ENCODE data around the gene DPPA5.
"Not testable (repeated sequence)": the region's sequence is repeated elsewhere in the genome, so short reads cannot be mapped to it uniquely, and the experiment has no call there.

Gene DPPA5

DNA sequence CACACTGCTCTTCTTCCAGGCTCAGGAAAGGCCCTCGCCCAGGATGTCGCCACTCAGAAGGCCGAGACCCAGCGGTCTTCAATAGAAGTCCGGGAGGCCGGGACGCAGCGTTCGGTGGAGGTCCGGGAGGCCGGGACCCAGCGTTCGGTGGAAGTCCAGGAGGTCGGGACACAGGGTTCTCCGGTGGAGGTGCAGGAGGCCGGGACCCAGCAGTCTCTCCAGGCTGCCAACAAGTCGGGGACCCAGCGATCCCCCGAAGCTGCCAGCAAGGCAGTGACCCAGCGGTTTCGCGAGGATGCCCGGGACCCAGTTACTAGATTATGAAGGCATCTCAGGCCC is 9.4 kb upstream of the DPPA5 start:
- no peak for DNase-seq

DNA sequence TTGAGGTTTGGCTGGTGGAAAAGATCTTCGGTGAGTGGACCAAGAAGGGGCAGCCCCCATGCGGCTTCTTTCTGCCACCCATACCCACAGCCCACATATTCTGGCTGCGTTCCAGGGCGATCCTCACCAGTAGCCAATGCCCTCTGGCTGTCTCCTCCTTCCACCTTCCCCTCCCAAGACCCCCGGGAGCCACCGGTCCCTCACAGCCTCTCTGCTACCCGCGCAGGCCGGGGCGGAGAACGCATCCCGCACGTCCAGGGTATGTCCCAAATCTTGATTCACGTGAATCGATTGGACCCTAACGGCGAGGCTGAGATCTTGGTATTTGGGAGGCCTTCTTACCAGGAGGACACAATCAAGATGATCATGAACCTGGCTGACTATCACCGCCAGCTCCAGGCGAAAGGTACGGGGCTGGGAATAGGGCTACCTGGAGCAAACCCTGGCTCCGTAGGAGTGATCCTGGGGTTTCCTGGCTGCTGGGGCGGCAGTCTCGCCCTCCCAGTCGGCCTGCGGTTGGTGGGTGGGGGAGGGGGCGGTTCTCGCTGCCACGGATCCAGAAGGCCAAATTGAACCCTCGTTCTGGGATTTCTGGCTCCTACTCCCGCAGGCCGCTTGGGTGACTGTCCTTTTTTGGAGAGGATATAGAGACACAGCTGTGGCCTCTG is 8.9 kb upstream of the DPPA5 start:
- DNase-seq, result no peak

DNA sequence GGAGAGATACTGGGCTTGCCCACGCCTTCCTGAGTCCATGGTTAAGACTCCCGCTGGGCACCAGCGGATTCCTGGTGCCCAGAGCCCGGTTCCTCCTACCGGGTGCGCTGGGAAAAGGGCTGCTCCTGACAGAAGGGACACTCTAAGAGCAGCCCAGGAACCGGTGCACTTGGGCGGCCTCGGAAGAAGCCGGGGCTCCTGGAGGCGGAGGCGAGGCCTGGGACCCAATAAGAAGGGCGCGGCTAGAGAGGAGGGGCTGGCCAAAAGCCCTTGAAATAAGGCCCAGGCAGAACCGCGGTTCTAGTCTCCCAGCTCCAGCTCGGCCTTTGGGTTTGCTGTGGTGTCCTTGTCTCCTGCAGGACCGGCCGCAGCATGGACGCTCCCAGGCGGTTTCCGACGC is 8.3 kb upstream of the DPPA5 start, which contains the start of gene KHDC3L:
KHDC3L (plus strand) TSS at position 301 of the 400 bp plus-strand sequence; CDS start at position 373, 72 bp downstream.
- DNase-seq, result no peak

DNA sequence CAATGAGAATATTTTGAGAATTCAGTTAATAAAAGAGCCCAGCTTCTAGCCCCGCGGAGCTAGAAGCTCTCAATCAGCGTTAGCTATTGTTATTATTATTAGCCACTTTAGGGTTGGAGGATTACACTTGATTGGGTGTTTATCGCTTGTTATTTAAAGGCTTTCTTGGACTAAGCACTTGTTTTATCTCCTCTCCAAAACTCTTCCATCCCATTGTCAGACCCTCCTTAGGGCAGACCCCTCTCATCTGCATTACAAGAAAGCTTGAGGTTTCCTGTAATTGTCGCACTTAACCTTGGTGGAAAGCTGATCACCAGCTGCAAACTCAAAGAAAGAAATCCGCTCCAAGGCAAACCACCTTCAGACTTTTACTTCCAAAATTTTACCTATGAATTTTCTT is 4.8 kb downstream of the DPPA5 start:
- DNase-seq, result no peak

DNA sequence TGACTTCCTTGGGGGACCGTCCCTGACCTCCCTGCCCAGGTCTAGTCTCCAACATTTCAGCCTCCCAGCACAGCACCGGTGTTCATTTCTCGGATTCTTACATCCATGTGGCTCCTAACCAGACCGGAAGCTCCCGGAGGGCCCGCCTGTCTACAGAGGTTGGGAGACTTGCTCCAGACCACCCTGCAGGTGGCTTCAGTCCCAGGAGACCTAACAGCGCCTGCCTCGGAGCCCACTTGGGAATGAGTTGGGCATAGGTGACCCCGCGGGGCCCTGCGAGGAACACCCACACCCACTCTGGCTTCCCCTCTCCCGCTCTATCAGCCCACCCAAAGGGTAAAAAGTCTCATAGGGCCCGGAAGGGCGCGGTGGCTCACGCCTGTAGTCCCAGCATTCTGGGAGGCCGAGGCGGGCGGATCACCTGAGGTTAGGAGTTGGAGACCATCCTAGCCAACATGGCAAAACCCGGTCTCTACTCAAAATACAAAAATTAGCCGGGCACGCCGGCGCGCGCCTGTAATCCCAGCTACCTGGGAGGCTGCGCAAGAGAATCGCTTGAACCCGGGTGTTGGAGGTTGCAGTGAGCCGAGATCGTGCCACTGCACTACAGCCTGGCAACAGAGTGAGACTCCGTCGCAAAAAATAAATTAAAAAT is 5.4 kb downstream of the DPPA5 start:
- no peak for DNase-seq

DNA sequence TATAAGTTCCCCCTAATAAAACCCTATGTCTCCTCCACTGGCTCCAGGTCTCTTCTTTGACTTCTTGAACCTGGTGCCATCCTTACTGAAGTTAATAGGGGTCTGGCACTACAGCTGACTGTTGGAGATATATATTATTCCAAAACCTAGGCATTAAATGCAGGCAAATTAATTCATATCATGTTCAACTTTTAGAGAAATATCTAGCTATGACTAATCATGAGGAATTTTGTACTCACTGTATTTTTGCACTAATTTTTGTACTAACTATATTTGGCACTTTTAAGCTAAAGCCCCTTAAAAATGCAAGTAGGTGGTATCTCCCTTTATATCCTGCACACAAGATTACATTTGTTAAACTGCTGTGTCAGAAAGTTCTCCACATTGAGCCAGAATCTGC is 10.9 kb downstream of the DPPA5 start:
- DNase-seq, result no peak

DNA sequence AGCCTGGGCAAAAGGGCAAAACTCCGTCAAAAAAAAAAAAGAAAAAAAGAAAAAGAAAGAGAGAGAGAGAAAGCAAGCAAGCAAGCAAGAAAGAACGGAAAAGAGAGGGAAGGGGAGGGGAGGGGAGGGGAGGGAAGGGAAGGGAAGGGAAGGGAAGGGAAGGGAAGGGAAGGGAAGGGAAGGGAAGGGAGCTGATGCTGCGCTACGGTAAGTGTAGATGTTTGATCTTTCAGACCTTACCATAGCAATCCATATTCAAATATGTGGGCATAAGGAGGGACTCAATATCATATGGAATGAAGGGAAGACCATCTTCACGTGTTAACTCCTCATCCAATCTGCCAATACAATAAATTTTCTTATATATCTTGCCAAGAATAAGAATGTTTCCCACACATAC is 11.9 kb downstream of the DPPA5 start:
- DNase-seq, result no peak

DNA sequence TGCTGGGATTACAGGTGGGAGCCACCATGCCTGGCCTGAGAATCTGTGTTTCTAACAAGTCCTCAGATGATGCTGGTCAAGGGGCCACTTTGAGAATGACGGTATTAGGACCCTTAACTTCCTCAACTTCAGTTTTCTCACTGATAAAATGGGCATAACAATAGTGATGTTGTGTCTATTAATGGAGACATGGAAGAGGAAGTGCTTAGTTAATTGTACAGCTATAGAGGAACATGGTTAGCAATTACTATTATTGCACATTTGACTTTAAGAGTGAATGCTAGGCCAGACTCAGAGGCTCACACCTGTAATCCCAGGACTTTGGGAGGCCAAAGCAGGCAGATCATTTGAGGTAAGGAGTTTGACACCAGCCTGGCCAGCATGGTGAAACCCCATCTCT is 12.7 kb downstream of the DPPA5 start:
- DNase-seq, result no peak

DNA sequence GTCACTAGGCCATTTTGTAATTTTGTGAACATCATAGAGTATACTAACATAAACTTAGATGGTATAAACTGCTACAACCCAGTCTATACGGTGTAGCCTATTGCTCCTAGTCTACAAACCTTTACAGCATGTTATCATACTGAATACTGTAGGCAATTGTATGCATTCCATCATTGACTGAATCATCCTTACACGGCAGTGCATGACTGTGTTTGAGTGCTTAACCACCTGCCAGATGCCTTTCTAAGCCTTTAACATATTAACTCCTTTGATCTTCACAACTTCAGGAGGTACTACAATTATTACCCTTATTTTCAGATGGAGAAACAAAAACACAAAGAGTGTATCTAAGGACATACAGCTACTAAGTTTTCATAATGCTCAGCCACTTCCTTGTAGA is 14.0 kb downstream of the DPPA5 start:
- no peak for DNase-seq

DNA sequence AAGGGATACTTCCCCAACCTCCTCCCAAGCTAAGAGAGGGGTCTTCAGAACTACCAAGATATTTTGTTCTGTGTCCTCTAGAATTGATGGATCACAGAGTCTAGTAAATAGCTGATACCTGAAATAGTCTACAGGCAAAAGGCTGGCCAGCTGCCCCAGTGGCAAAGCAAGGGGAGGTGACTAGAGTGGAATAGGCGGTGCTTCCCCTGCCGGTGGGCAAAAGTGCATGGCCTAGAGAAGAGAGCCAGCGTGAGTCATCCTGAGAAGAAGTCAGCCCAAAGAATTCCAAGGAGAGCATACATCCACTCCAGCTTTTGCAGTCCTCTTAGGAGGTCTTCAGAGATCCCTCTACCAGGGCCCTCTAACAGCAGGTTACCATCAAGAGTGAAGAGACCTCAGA is 14.7 kb downstream of the DPPA5 start:
- DNase-seq, result no peak

DNA sequence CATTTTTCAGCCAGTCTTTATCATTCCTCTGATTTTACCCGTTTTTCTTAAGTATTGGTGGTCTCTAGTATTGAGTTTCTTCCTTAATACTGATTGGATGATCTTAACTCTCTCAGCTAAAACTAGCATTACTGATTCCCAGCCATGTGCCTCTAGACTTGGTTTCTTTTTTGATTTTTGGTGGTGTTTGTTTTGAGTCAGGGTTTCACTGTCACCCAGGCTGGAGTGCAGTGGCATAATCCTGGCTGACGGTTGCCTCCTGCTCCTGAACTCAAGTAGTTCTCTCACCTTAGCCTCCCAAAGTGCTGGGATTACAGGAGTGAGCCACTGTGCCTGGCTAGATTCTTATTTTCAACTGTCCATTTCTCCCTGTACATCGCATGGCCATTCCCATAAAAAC is 24.9 kb downstream of the DPPA5 start:
- DNase-seq, result no peak

DNA sequence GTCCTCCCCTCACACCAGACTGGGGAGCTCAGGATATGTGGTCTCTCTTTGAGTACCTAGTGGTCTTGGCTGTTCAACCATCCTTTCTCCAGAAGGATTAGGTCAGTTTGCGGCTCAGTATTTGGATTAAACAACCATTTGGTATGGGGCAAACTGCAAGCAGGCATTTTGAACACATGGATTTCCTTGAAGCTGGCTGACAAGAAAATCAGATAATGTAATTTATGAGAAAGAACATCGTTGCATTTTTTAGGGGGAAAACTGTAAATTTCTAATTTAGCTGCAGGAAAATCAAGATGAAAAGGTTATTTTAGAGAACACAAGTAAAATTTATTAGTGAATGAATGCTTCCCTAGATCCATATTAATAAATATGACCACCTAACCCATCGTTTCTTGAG is 25.3 kb downstream of the DPPA5 start:
- no peak for DNase-seq

DNA sequence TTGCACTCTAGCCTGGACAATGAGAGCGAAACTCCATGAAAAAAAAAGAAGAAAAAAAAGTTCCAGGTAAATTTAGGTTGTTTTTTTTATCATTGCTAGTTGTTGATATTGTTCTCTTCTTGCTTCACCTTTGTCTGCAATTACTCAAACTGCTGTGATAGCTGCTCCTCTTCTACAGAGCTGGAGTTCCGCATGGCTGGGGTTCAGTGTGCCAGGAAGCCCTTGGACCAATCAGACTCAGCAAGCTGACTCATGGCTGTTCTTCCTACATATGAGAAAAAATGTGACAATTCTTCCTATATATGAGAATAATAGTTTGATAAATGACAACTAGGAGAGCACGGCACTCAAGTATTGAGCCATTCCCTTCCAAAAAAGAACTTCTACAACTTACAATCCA is 28.4 kb downstream of the DPPA5 start:
- no peak for DNase-seq

DNA sequence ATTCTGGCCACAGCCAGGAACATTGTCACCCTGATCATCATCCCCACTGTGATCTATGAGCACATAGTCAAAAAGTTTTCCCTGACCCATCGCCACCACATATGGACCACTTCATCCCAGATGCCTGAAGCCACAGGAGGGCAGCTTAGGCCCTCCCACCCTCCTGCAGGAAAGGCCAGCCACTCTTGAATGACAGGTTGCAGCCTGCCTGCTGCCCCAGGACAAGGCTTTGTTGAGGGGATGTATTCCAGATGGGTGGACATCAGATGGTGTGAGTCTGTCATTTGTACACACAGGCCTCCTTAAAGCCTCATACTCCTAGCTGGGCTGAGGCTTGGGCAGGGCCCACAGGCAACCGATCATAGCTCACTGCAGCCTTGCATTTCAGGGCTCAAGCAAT is 30.8 kb downstream of the DPPA5 start:
- DNase-seq, result no peak

DNA sequence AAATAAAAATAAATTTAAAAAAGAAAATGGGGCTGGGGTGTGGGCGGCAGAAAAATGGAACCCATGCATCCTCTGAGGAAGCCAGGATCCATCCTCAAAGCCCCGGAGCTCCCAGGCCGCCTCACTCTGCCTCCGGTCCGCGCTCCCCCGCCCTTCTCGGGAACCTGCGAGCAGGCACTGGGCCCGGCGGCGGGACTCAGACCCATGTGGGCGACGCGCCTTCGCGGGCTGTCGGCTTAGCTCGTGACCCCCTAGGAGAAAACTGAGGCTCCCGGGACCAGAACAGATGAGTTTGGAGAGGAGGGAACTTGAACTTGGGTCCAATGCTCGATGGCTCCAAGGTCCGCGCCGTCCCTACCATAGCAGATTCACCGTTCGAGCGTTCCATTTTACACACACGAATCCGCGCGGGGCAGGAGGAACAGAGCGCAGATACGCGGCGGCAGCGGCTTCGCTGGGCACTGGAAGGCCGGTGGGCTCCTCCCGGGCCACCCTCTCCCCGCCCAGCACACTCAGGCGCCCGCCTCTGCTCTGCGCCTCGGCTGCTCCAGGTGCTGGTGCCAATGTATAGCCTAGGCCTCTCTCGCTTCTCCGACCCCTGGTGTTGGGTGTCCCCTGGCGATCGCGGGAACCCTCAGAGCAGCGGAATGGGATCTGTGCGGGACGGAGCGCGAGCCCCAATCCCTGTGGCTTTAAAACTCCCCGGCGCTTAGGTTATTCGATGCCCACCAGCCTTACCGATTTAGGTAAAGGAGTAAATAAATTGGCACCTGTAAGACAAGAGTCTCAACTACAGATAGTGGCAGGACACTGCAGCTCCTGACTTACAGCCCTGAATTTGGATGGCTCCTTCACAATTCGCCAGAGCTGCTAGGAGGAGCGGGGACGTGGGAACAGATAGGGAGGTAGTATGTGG is 39.2 kb downstream of the DPPA5 start:
- no peak for DNase-seq

DNA sequence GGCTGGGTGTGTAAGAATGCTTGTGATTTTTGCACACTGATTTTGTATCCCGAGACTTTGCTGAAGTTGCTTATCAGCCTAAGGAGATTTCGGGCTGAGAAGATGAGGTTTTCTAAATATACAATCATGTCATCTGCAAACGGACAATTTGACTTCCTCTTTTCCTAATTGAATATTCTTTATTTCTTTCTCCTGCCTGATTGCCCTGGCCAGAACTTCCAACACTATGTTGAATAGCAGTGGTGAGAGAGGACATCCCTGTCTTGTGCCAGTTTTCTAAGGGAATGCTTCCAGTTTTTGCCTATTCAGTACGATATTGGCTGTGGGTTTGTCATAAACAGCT is 43.6 kb downstream of the DPPA5 start:
- DNase-seq, result not testable (repeated sequence)

DNA sequence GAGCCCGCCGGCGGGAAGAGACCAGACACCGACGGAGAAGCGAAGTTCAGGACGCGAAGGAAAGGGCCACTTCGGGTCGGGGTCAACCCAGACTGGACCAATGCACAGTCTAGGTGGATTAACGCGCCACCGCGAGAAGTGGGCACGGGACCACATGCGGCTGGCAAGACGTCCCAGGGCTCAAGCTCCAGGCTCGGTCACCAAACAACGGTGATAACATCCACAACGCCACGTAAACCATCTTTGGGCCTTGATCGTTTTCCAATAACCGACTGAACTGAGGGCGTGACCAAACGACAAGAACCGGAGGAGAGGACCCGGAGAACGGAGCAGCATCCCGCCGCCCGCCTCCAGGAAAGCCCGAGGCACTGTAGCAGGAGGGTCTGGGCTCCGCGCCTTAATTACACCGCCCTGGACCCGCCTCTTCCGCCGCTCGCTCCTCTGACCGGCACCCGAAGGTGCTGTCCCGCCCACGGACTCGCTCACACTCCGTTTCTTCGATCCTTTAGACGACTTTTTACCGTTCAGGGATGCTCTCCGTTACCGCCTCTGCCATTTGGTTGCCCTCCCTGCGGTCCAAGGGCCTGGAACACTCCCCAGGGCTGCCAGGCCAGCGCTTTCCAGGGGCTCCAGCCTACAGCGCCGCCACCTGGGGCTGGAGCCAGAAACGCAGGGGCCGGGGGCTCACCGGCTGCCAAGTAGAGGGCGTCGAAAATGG is 44.1 kb downstream of the DPPA5 start:
- DNase-seq, result peak; percentile 84

DNA sequence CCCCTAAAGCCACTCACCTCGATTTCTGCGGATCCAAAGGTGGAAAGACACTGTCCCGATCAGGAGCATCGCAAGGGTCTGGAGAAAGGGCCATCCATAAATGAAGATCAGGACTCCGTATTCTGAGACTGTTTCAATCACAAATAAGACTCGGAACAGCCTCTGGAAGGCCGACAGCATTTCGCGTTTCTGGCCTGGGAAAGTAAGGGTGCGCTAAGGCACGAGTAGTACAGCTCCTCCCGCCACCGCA is 44.6 kb downstream of the DPPA5 start:
- no peak for DNase-seq

DNA sequence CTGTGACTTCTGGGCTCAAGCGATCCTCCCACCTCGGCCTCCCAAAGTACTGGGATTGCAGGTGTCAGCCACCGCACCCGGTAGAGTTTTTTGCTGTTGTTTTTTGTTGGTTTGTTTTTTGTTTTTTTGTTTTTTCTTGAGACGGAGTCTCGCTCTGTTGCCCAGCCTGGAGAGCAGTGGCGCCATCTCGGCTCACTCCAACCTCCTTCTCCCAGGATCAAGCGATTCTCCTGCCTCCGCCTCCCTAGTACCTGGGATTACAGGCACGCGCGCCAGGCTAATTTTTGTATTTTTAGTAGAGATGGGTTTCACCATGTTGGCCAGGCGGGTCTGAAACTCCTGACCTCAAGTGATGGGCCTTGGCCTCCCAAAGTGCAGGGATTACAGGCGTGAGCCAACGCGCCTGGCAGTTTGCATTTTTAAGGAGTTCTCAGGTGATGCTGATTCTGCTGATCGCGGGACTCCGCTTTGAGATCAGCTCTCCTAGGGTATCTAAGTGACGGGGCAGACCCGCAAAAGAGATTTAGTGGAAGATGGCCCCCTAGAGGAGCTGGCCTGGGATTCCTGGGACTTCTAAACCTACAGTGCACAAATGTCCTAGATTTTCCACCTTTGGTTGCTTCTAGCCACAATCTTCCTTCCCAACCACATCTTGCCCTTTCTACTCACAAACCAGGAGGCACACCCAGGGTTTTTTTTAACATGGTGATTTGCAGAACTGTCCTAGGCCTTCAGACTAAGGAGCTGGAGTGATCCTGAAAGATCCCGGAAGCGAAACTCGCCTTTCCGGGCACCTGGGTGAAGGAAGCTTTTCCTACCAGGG is 45.2 kb downstream of the DPPA5 start:
- no peak for DNase-seq

DNA sequence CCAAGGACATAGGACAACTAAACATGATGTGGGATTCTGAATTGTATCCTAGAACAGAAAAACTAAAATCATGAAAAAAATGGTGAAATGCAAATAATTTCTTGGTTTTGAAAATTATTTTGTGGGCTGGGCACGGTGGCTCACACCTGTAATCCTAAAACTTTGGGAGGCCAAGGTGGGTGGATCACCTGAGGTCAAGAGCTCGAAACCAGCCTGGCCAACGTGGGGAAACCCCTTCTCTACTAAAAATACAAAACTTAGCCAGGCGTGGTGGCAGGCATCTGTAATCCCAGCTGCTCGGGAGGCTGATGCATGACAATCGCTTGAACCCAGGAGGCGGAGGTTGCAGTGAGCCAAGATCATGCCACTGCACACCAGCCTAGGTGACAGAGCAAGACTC is 50.3 kb downstream of the DPPA5 start:
- not testable (repeated sequence) for DNase-seq
